Daoy (cell line): Measurements from ENCODE around the gene ZNF469. TPM values are rescaled to one million over a fixed set of nuclear protein-coding genes. Genes with fewer than 3 reads are reported as not detected.
"Not testable (repeated sequence)": the region's sequence is repeated elsewhere in the genome, so short reads cannot be mapped to it uniquely, and the experiment has no call there.

Experiments used
- DNase-seq: peaks from one replicate; pipeline ENCODE4 v3.0.0-alpha.2; 2015; ENCODE audit warnings: low read depth
- total RNA-seq: library from RNA; depleted of rRNA; stranded (reverse); fragments of >200 nt; shearing (Covaris generic); gene quantifications from 2 replicates; pipeline ENCODE4 v1.2.3, GENCODE V29; 2014

The ZNF469 gene
- total RNA-seq, 1 experiment from 2014 or later = 0.23 TPM

GRCh38 chr16:88408561-88409142 is 25.9 kb downstream of the ZNF469 start:
- DNase-seq = no peak

- no peak for DNase-seq
Observed at GRCh38 chr16:88409296-88410065, 26.7 kb downstream of the ZNF469 start.

DNA sequence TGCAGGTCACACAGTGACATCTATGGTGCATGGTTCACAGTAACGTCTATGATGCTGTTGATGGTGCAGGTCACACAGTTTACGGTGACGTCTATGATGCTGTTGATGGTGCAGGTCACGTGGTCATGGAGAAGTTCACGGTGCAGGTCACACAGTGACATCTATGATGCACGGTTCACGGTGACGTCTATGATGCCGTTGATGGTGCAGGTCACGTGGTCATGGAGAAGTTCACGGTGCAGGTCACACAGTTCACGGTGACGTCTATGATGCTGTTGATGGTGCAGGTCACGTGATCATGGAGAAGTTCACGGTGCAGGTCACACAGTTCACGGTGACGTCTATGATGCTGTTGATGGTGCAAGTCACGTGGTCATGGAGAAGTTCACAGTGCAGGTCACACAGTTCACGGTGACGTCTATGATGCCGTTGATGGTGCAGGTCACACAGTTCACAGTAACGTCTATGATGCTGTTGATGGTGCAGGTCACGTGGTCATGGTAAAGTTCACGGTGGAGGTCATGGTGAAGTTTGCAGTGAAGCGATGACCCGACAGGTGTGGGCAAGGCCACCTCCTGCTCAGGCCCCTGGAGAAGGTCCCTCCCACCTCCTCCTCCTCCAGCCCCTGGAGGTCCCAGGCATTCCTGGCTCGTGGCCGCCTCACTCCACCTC is 27.7 kb downstream of the ZNF469 start:
- not testable (repeated sequence) for DNase-seq

DNA sequence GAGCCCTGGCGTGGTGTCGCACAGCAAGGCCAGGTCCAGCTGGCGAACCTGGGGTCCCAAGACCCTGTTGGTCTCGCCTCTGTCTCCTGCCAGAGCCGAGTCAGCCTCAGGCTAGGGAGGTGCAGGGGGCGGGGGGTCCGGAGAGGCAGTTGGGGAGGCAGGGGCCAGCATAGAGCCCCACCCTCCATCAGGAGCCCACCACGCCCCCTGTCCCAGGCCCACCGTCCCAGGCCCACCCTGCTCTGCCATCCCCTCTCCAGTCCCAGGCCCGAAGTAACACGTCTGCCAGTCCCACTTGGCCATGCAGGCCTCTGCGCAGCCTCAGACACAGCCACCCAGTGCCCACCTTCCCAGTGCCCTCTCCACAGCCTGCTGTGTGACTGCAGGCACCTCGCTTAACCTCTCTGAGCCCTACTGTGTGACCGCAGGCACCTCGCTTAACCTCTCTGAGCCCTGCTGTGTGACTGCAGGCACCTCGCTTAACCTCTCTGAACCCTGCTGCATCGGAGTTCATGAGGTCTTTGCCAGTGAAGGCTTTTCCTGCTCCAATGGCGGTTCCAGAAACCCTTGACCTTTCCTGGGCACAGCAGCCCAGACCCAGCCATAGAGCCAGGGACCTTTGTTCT is 29.3 kb downstream of the ZNF469 start:
- DNase-seq = no peak

GRCh38 chr16:88412766-88413165 is 30.0 kb downstream of the ZNF469 start:
- DNase-seq = no peak

DNA sequence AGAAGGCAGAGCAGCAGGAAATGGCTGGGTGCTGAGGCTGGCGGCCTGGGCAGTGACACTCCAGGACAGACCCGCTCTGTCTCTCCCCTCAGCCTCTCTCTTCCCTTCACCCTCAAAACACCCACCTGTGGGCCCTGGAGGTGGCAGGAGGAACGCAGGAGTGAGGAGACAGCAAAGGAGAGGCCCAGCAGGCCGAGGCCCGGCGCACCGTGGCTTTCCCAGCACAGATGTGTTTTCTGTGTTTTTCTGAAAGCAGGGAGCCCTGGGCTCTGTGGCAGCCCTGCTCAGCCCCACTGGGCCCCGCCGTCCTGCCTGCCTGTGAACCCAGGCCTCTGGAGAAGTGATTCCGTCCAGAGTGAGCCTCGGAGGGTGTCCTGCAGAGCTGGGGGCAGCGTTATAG is 30.5 kb downstream of the ZNF469 start:
- DNase-seq = no peak

DNA sequence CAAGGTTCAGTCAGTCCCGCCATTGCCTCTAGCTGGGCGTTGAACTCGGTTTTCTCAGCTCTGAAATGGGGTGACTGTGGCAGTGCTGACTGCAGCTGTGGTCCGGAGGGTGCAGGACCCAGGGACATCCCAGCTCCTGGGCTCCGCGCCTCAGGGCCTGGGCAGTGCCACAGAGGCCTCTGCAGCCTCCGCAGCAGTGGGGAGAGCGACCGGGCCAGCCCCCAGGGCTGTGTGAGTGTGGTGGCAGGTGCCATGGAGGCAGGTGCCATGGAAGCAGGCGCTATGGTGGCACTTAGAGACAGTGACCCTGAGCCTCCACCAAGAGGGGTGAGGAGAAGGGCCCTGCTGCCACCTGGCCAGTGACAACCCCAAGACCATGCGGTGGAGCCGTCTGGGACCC is 30.9 kb downstream of the ZNF469 start:
- DNase-seq = no peak

DNA sequence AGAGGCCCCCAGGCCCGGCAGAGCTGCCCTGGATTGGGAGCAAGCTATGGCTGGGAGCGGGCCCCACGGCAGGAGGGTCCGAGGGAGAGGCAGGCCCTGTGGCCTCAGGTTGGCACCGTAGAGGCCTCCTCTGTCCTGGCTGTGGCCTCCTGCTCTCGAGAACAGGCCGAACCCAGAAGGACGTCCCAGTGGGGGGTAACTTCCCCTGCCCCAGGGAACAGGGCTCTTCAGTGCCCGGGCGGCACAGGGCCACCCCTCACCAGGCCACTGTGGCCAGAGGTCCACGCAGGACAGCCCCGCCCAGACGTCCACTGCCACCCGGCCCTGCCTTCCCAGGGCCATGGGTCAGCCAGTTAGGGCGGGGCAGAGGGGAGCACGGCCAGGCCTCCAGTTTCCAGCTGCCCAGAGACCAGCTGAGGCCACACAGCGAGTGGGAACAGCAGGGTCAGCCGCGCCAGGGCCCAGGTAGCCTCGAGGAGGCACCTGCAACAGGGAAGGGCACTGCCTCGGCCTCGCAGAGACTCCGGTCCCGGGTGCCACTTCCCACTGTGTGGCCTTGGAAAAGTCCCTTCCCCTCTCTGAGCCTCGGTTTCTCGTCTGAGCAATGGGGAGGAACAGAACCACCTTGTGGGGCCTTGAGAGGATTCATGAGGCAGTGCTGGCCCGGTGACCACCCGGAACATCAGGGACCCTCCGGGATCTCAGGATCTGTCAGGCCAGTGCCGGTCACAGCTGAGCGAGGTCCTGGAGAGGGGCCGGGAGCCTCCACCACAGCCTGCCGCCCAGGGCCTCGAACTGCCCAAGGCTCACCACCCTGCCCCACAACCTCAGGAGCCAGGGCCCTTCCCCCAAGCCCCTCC is 32.0 kb downstream of the ZNF469 start:
- no peak for DNase-seq

GRCh38 chr16:88415381-88415705 is 32.6 kb downstream of the ZNF469 start:
- no peak for DNase-seq

GRCh38 chr16:88415713-88416323 is 33.1 kb downstream of the ZNF469 start:
- DNase-seq = no peak

DNA sequence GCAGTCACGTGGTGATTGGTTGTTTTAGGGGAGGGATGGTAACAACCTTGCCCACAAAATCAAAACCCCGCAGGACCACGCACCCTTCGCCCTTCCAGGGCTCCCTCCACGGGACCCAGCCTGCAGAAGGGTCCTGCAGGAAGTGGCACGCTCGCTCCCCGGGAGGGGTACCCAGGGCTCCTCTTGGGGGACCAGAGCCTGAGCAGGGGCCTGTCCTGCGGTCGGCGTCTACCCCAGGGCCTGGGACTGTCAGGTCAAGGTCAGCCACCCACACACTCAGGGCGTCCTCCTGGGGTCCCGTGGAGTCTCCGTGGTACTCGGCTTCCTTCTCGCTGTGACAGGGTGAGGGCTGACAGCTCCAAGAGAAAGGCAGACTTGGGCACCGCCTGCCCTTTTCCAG is 33.9 kb downstream of the ZNF469 start:
- no peak for DNase-seq

DNA sequence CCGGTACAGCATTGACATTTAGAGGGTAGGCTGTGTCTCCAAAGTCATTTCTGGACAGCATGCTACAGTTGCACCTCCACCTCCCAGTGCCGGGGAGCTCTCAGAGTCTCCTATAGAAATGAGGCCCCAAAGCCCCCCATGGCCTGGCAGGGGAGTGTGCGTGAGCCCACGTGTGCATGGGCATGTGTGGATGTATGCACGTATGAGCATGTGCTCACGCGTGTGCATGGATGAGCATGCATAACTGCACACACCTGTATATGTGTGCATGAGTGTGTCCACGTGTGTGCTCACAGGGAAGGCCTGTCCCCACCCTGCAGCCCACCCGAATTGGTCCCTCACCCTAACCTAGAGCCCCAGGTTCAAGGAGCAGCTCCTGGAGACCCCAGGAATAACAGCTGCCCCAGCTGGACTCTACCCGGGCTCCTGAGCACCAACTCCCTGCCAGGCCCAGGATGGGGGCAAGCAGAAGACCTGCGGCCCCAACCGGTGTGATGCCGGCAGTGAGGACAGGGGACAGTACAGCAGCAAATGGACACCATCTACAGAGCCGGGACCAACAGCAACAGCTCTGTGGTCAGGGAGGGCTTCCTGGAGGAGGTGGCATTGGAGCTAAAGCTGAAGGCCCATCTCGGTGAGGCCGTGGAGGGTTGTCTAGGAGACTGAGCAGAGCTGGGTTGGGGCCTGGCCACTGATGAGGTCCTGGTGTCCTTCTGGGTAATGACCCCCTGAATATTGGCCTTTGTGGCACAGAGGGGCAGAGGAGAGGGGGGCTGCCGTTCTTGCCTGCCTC is 35.1 kb downstream of the ZNF469 start:
- no peak for DNase-seq

DNA sequence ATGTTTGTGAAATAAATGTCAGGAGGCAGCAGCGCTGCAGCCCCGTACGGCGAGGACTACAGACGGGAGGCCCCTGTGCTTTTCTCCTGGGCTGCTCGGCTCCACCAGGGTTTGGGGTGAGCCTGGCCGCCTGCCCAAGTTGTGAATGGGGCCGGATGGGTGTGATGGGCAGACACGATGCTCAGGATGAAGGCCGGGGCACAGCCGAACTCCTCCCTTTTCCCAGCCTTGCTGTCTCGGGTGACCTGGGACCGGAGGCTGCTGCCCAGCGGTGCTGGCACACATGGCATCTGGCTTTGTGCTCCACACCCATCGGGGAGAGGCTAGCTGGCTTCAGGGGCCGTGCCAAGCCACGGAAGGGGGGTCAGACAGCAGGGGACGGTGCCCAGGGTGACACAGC is 36.1 kb downstream of the ZNF469 start:
- DNase-seq = no peak

DNA sequence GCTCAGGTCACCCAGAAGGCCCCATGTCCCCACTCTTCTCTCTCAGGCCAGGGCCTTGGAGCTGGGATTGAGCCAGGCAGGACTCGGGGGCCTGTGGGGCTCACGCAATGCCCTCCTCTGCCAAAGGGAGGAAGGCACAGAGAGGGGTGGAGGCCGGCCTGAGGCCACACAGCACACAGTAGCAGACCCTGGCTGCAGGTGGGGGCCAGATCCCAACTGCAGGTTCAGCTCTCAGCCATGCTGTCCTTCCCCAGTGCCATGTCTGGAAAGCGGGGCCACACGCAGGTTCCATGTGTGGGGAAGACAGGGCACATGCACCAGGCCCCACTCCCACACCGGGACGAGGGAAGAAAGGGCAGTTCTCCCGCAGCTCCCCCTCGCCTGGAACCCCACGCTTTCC is 37.0 kb downstream of the ZNF469 start:
- no peak for DNase-seq

DNA sequence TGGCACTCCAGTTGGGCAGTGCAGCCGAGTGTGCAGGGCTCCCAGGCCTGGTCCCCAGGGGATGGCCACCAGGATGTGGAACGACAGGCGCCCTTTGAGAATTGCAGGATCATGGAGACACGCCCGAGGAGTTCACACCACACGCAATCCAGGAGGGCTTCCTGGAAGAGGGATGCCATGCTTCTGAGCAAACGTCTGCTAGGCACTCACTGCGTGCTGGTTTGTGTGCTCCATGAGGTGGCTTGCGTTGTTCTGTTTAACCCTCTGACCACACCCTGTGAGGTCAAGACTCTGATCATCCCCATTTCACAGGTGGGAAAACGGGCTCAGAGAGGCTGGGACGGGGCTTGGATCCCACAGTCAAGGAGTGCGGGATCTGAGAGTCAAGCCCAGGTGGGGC is 37.7 kb downstream of the ZNF469 start:
- DNase-seq = no peak

- DNase-seq = no peak
Observed at GRCh38 chr16:88421301-88421700, 38.5 kb downstream of the ZNF469 start.

DNA sequence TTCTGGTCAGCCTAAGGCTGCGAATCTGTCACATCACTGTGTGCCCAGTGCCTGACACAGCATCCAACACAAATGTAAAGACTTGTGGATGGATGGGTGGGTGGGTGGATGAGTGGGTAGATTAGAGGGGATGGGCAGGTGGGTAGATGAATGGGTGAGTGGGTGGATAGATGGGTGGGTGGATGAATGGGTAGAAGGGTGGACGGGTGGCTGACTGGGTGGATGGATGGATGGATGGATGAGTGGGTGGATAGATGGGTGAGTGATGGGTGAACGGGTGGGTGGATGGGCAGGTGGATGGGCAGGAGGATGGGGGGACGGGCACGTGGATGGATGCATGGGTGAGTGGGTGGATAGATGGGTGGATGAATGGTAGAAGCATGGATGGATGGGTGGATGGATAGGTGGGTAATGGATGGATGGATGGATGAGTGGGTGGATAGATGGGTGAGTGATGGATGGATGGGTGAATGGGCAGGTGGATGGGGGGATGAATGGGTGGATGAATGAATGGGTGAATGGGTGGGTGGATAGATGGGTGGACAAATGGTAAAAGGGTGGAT is 39.2 kb downstream of the ZNF469 start:
- DNase-seq = no peak

GRCh38 chr16:88422733-88423447 is 40.1 kb downstream of the ZNF469 start:
- DNase-seq = no peak

DNA sequence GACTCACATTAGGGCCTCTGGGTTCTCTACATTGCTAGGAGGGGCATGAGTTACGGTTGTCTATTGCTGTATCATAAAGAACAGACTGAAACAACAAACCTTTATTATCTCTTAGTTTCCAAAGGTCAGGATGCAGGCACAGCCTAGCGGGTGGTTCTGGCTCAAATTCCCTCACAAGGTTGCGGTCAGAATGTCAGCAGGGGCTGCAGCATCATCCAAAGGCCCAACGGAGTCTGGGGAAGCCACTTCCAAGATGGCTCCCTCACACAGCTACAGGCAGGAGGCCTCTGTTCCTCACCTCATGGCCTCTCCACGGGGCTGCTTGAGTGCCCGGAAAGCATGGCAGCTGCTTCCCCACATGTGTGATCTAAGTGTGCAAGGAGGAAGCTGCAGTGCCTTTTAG is 40.7 kb downstream of the ZNF469 start:
- DNase-seq = no peak
